H1 (cell line): ENCODE data around the gene CACFD1. TPM values are rescaled to one million over a fixed set of nuclear protein-coding genes. Genes with fewer than 3 reads are reported as not detected.

Source experiments
- CTCF ChIA-PET: fragments of 300-600 bp; sonication (Branson Sonifier 250); formaldehyde crosslinking; loops from one replicate; lab custom pipeline; 2021; ENCODE audit not compliant: partially characterized antibody; lab: Charles Lee
- POLR2A ChIA-PET: fragments of 300-600 bp; sonication (Branson Sonifier 250); formaldehyde crosslinking; loops from one replicate; lab custom pipeline; 2021; ENCODE audit warnings: inconsistent platforms; ENCODE audit not compliant: partially characterized antibody; lab: Charles Lee
- DNase-seq, 2 experiments: peaks; one replicate each; pipeline versions ENCODE4 v3.0.0 to v3.0.0-alpha.2; 2010 to 2022; ENCODE audit warnings: low spot score in 2 of 2, low read depth in 1 of 2, mixed read lengths in 1 of 2
- FAIRE-seq: peaks from 2 replicates; lab custom pipeline; 2011; peaks lifted over from hg19 to GRCh38; lab: Jason Lieb, UNC
- H2AFZ ChIP-seq: 2 replicates; pipeline ENCODE4 v1.8.1; 2012; ENCODE audit warnings: low read length, inconsistent platforms
- H2AK5ac ChIP-seq: 2 replicates; pipeline ENCODE4 v1.6.1; 2013; ENCODE audit warnings: low read depth, low read length
- H2BK120ac ChIP-seq: replicated peaks from 2 replicates; pipeline ENCODE3; 2013; ENCODE audit warnings: low read depth, low read length, inconsistent platforms
- H2BK12ac ChIP-seq: 2 replicates; pipeline ENCODE4 v1.6.1; 2013; ENCODE audit warnings: low read depth, low read length
- H2BK15ac ChIP-seq: 2 replicates; pipeline ENCODE4 v1.6.1; 2013; ENCODE audit warnings: low read length
- H2BK20ac ChIP-seq: 2 replicates; pipeline ENCODE4 v1.6.1; 2013; ENCODE audit warnings: low read length
- H2BK5ac ChIP-seq: 2 replicates; pipeline ENCODE4 v1.6.1; 2013; ENCODE audit warnings: low read depth, low read length
- H3K14ac ChIP-seq: 2 replicates; pipeline ENCODE4 v1.6.1; 2013; ENCODE audit warnings: inconsistent platforms; ENCODE audit not compliant: insufficient read length
- H3K18ac ChIP-seq: 2 replicates; pipeline ENCODE4 v1.6.1; 2013; ENCODE audit warnings: low read length; ENCODE audit errors: extremely low read depth
- H3K23ac ChIP-seq: 2 replicates; pipeline ENCODE4 v1.6.1; 2013; ENCODE audit warnings: inconsistent platforms; ENCODE audit not compliant: insufficient read length
- H3K23me2 ChIP-seq: 2 replicates; pipeline ENCODE4 v1.6.1; 2013; ENCODE audit warnings: low read depth, low read length
- H3K27ac ChIP-seq: 2 replicates; pipeline ENCODE4 v1.6.1; 2011; ENCODE audit warnings: low read depth, low read length, inconsistent platforms
- H3K27me3 ChIP-seq, 4 experiments: replicated peaks in 1 of 4; 1 replicate in 1 of 4; 2 replicates in 3 of 4; pipeline versions ENCODE4 v1.6.1 to v1.8.1; 2011 to 2013; ENCODE audit warnings: low read length in 3 of 4, mild to moderate bottlenecking in 3 of 4, inconsistent platforms in 2 of 4, mixed read lengths in 2 of 4, moderate library complexity in 1 of 4; ENCODE audit not compliant: control insufficient read depth in 3 of 4, insufficient read depth in 3 of 4; ENCODE audit errors: extremely low read depth in 1 of 4
- H3K36me3 ChIP-seq, 4 experiments: 2 replicates each; pipeline versions ENCODE4 v1.6.1 to v1.8.1; 2011 to 2013; ENCODE audit warnings: mild to moderate bottlenecking in 4 of 4, low read length in 3 of 4, moderate library complexity in 2 of 4, control low read depth in 1 of 4, inconsistent platforms in 1 of 4; ENCODE audit not compliant: insufficient read depth in 4 of 4, control insufficient read depth in 2 of 4
- H3K4ac ChIP-seq: replicated peaks from 2 replicates; pipeline ENCODE3; 2013; ENCODE audit warnings: low read length, low read depth, mixed read lengths, inconsistent platforms; ENCODE audit not compliant: insufficient read length
- H3K4me1 ChIP-seq, 4 experiments: replicated peaks in 1 of 4; 1 replicate in 1 of 4; 2 replicates in 3 of 4; pipeline versions ENCODE4 v1.6.1 to v1.8.1; 2011 to 2013; ENCODE audit warnings: low read length in 3 of 4, inconsistent platforms in 2 of 4, mixed read lengths in 1 of 4; ENCODE audit not compliant: insufficient read depth in 4 of 4, control insufficient read depth in 3 of 4
- H3K4me2 ChIP-seq, 2 experiments: 2 replicates each; pipeline versions ENCODE4 v1.6.1 to v1.8.1; 2011 to 2013; ENCODE audit warnings: low read depth in 2 of 2, low read length in 2 of 2, control low read depth in 1 of 2, inconsistent platforms in 1 of 2, mild to moderate bottlenecking in 1 of 2; ENCODE audit not compliant: insufficient read depth in 1 of 2
- H3K4me3 ChIP-seq, 4 experiments: fragments of 200-600, 300-600 bp in 1 of 4; sonication (generic), shearing (Covaris generic), sonication (Bioruptor Twin) in 1 of 4; 2 replicates each; pipeline versions ENCODE4 v1.5.1 to v1.8.1; 2011 to 2016; ENCODE audit warnings: low read length in 4 of 4, low read depth in 3 of 4, control low read depth in 2 of 4, inconsistent platforms in 2 of 4, mild to moderate bottlenecking in 2 of 4, mixed read lengths in 1 of 4, moderate library complexity in 1 of 4; ENCODE audit not compliant: insufficient read depth in 2 of 4; ENCODE audit errors: extremely low read depth in 1 of 4
- H3K56ac ChIP-seq: replicated peaks from 2 replicates; pipeline ENCODE3; 2013; ENCODE audit warnings: low read depth, mild to moderate bottlenecking, mixed read lengths, low read length, inconsistent platforms; ENCODE audit not compliant: insufficient read length
- H3K79me1 ChIP-seq: 2 replicates; pipeline ENCODE4 v1.6.1; 2013; ENCODE audit warnings: low read depth, low read length, control low read depth
- H3K79me2 ChIP-seq, 2 experiments: 2 replicates each; pipeline versions ENCODE4 v1.6.1 to v1.8.1; 2012 to 2013; ENCODE audit warnings: low read length in 2 of 2, mild to moderate bottlenecking in 2 of 2, inconsistent platforms in 1 of 2; ENCODE audit not compliant: insufficient read depth in 2 of 2, control insufficient read depth in 1 of 2
- H3K9ac ChIP-seq, 4 experiments: replicated peaks in 1 of 4; 1 replicate in 1 of 4; 2 replicates in 3 of 4; pipeline versions ENCODE4 v1.6.1 to v1.8.1; 2011 to 2013; ENCODE audit warnings: low read depth in 3 of 4, low read length in 3 of 4, control low read depth in 2 of 4, mild to moderate bottlenecking in 2 of 4, moderate library complexity in 2 of 4, inconsistent platforms in 1 of 4; ENCODE audit errors: extremely low read depth in 1 of 4
- H3K9me3 ChIP-seq, 2 experiments: 2 replicates each; pipeline versions ENCODE4 v1.6.1 to v1.8.1; 2012 to 2013; ENCODE audit warnings: mild to moderate bottlenecking in 2 of 2, moderate library complexity in 2 of 2, control low read depth in 1 of 2, inconsistent platforms in 1 of 2, low read depth in 1 of 2, low read length in 1 of 2, mixed read lengths in 1 of 2; ENCODE audit not compliant: insufficient read depth in 2 of 2
- H4K20me1 ChIP-seq, 2 experiments: replicated peaks in 1 of 2; 2 replicates each; pipeline versions ENCODE3 to v1.8.1; 2011 to 2013; ENCODE audit warnings: inconsistent platforms in 2 of 2, low read length in 2 of 2, mild to moderate bottlenecking in 1 of 2; ENCODE audit not compliant: insufficient read depth in 2 of 2, control insufficient read depth in 1 of 2
- H4K5ac ChIP-seq: 2 replicates; pipeline ENCODE4 v1.6.1; 2013; ENCODE audit warnings: low read length, low read depth, mixed read lengths, inconsistent platforms; ENCODE audit not compliant: insufficient read length
- H4K8ac ChIP-seq: 2 replicates; pipeline ENCODE4 v1.8.0; 2013; ENCODE audit warnings: mild to moderate bottlenecking, moderate library complexity, low read length, inconsistent platforms; ENCODE audit not compliant: insufficient read depth; ENCODE audit errors: extremely low read depth
- H4K91ac ChIP-seq: replicated peaks from 2 replicates; pipeline ENCODE3; 2013; ENCODE audit warnings: low read length, mixed read lengths, inconsistent platforms; ENCODE audit not compliant: insufficient read length
- CEBPB ChIP-seq: IDR thresholded peaks from 2 replicates; pipeline ENCODE4 v1.6.1; 2012; ENCODE audit warnings: low read depth, low read length
- CHD2 ChIP-seq: IDR thresholded peaks from 2 replicates; pipeline ENCODE4 v1.6.1; 2012; ENCODE audit warnings: low read length, improper control_type of control experiment
- EZH2 ChIP-seq: fragments of 200-600 bp; sonication (generic); IDR thresholded peaks from 2 replicates; pipeline ENCODE4 v1.7.1; 2012; ENCODE audit warnings: low read depth, mild to moderate bottlenecking, moderate library complexity, low read length, inconsistent platforms; ENCODE audit not compliant: severe bottlenecking
- HDAC6 ChIP-seq: IDR thresholded peaks from one replicate; pipeline ENCODE4 v1.7.1; 2012; ENCODE audit warnings: low read depth, mild to moderate bottlenecking, inconsistent platforms, low read length, moderate library complexity
- POLR2A ChIP-seq, 2 experiments: IDR thresholded peaks; 1 replicate in 1 of 2; 2 replicates in 1 of 2; pipeline ENCODE4 v1.6.1; 2011; ENCODE audit warnings: low read depth in 2 of 2, low read length in 2 of 2, mild to moderate bottlenecking in 2 of 2; ENCODE audit errors: control extremely low read depth in 1 of 2
- RNF2 ChIP-seq: fragments of 200-900, 300-1000 bp; sonication (generic); IDR thresholded peaks from 2 replicates; pipeline ENCODE4 v1.7.1; 2016; ENCODE audit warnings: borderline replicate concordance, low read depth, mild to moderate bottlenecking, antibody characterized with exemption, low read length; ENCODE audit not compliant: poor library complexity, severe bottlenecking; ENCODE audit errors: missing control alignments
- SIN3A ChIP-seq, 2 experiments: IDR thresholded peaks in 1 of 2; conservative IDR thresholded peaks in 1 of 2; 2 replicates each; pipeline ENCODE4 v1.6.1; 2011 to 2012; ENCODE audit warnings: low read length in 2 of 2, improper control_type of control experiment in 1 of 2, low read depth in 1 of 2, mild to moderate bottlenecking in 1 of 2
- SIRT6 ChIP-seq: IDR thresholded peaks from one replicate; pipeline ENCODE4 v1.7.1; 2012; ENCODE audit warnings: low read length, inconsistent platforms
- SP4 ChIP-seq: IDR thresholded peaks from 2 replicates; pipeline ENCODE4 v1.6.1; 2012; ENCODE audit warnings: low read length, inconsistent platforms
- TAF1 ChIP-seq: IDR thresholded peaks from 2 replicates; pipeline ENCODE4 v1.6.1; 2011; ENCODE audit warnings: mild to moderate bottlenecking, low read depth, low read length
- WGBS, 2 experiments: shearing (Covaris generic) in 1 of 2; methylation state at CpG; one replicate each; pipeline versions ENCODE4 v1.1.6 to v1.1.7; 2013 to 2015; ENCODE audit warnings: low lambda C conversion rate in 2 of 2, mixed read lengths in 2 of 2, inconsistent platforms in 1 of 2, low coverage in 1 of 2, missing lambda C conversion rate in 1 of 2; ENCODE audit not compliant: insufficient replicate concordance in 2 of 2, insufficient coverage in 1 of 2, insufficient read length in 1 of 2; ENCODE audit errors: extremely low coverage in 1 of 2, missing lambda C conversion rate in 1 of 2; 5-methylcytosine and 5-hydroxymethylcytosine counted together
- polyA plus RNA-seq, 7 experiments: library from polyadenylated mRNA; depleted of rRNA in 3 of 7; stranded (reverse) in 5 of 7; unstranded in 2 of 7; fragments of >200 nt in 5 of 7; fragments of 200-250 nt in 2 of 7; gene quantifications; 1 replicate in 5 of 7; 2 replicates in 1 of 7; 4 replicates in 1 of 7; pipeline versions ENCODE4 v1.2.1 to v1.2.3, GENCODE V29; 2011 to 2013; ENCODE audit warnings: missing spikeins in 2 of 7, mixed read lengths in 2 of 7
- total RNA-seq: library from RNA; stranded (reverse); fragmentation: NEBNext Ultra II Directional; extraction: Animal tissue kit (Norgen Biotek cat#: 25700); gene quantifications from 2 replicates; pipeline ENCODE4 v1.2.1, GENCODE V29; 2021
- TF ChIP-seq, protein P1 (sequence below): IDR thresholded peaks from 2 replicates; pipeline ENCODE4 v1.6.1; 2012; ENCODE audit warnings: low read length, inconsistent platforms

CACFD1 gene
- total and polyA plus RNA-seq, 2 of the 8 experiments (the other 6 are each of a cell fraction or from before 2014, with no cell fraction given): 13.4 to 15.5 TPM

DNA sequence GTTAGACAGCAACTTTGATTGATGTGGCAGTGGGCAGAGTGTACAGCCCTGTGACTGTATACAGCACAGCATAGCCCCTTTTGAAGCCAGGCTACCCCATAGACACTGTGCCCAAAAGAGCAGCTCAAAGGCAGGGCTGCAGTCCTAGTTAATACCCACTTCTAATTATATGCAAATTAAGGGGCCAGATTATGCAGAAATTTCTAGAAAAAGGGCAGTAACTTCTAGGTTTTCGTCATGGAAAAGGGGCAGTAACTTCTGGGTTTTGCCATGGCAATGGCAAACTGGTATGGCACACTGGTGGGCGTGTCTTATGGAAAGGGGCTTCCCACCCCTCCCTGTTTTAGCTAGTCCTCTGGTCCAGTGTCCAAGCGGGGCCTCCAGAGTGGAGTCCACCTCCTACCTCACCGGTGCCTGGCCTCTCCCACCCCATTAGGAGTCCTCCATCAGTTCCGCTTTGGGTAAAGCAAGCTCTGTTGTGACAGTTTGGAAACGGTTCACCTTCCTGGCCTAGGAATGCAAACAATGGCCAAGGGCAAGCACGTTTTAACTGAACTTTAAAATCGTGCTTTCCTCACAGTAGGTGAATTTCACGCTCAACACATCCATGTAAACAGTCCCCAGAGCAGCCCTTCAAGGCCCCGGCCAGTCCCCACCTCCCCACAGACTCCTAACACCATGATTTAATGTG lies 32.0 kb upstream of the CACFD1 start:
- peaks cover 0 to 4% (median under 1%) of the 10 kb centered on the region in 4 experiments; a peak in 3 of 7 replicates for H3K4me1 ChIP-seq
- no peaks in the 10 kb centered on the region for H3K9me3 ChIP-seq
- DNase-seq (no peak), FAIRE-seq (peak; percentile 78)
- H2BK5ac ChIP-seq: no peak overlapping the region
- H3K27ac ChIP-seq: no peak overlapping the region
- no peak overlapping the region for H3K23ac ChIP-seq
- no peaks in the 10 kb centered on the region for H3K36me3 ChIP-seq
- no peak overlapping the region for H2AK5ac ChIP-seq
- ChIA-PET CTCF (interaction anchor here (0.6 to 1.2 kb wide), 3 partner anchors 11 to 254 kb away, joined by 3 to 4 read pairs (median 3); no protein-coding TSS in a partner anchor), POLR2A (interaction anchor here (0.8 to 1.9 kb wide), 8 partner anchors 9 to 78 kb away, joined by 3 to 19 read pairs (median 6); partner anchors contain the start of genes CACFD1 and REXO4)
- H4K20me1 ChIP-seq: no peaks in the 10 kb centered on the region
- peaks cover 7% of the 10 kb centered on the region; the same call in 1 of the 2 replicates for H3K23me2 ChIP-seq
- H3K4ac ChIP-seq: peak overlapping the region; percentile 17
- no peaks in the 10 kb centered on the region for H3K79me2 ChIP-seq
- peak overlapping the region in 1 of 4 experiments; percentile 16; a peak in 1 of 7 replicates for H3K9ac ChIP-seq
- no peak overlapping the region for H4K8ac ChIP-seq
- H4K91ac ChIP-seq: peak overlapping the region; percentile 78
- H3K18ac ChIP-seq: peak overlapping the region; percentile 32
- H3K79me1 ChIP-seq: no peaks in the 10 kb centered on the region
- no peak overlapping the region for H2BK15ac ChIP-seq
- no peak overlapping the region for H2BK120ac ChIP-seq
- H4K5ac ChIP-seq: no peak overlapping the region
- peak overlapping the region; percentile 63 to 90 for H3K4me2 ChIP-seq
- no peak overlapping the region for H3K14ac ChIP-seq
- peak overlapping the region; percentile 43; the same call in 1 of the 2 replicates for H2BK20ac ChIP-seq
- H2AFZ ChIP-seq: no peak overlapping the region
- H3K56ac ChIP-seq: no peak overlapping the region
- peak overlapping the region; percentile 31 to 65 (median 42) for H3K4me3 ChIP-seq
- no peak overlapping the region for H2BK12ac ChIP-seq
- WGBS, 2 experiments: 50% methylated on average over 10 of the region's 10 CpGs; no CpG with 5 or more reads in 1 of the 2 experiments
- H3K27me3 ChIP-seq: peaks cover 0 to 11% (median 4%) of the 10 kb centered on the region in 4 experiments; a peak in 5 of 7 replicates
- TF ChIP-seq CEBPB (no peak), RNF2 (no peak), HDAC6 (no peak), SIRT6 (no peak), POLR2A (IDR thresholded peaks at IDR 0.05; ENCODE audit: control extremely low read depth in 1 of 2, low read depth in 2 of 2, low read length in 2 of 2) (no peak), TAF1 (no peak), CHD2 (no peak), SP4 (no peak), EZH2 (no peak), SIN3A (conservative IDR thresholded peaks at IDR 0.05 in 1 of 2, IDR thresholded peaks at IDR 0.05 in 1 of 2; ENCODE audit: low read depth in 1 of 2, low read length in 2 of 2) (no peak)
- TF ChIP-seq, protein P1, sequence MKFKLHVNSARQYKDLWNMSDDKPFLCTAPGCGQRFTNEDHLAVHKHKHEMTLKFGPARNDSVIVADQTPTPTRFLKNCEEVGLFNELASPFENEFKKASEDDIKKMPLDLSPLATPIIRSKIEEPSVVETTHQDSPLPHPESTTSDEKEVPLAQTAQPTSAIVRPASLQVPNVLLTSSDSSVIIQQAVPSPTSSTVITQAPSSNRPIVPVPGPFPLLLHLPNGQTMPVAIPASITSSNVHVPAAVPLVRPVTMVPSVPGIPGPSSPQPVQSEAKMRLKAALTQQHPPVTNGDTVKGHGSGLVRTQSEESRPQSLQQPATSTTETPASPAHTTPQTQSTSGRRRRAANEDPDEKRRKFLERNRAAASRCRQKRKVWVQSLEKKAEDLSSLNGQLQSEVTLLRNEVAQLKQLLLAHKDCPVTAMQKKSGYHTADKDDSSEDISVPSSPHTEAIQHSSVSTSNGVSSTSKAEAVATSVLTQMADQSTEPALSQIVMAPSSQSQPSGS: no peak
